DOHH2 (cell line): Measurements from ENCODE around the gene SERPINB13.

Experiments
- H3F3A ChIP-seq: fragments of 200-600 bp; sonication (generic), shearing (Covaris generic); 2 replicates; pipeline ENCODE4 v1.6.0; 2016; ENCODE audit warnings: antibody characterized with exemption, mild to moderate bottlenecking; ENCODE audit not compliant: control insufficient read depth, insufficient read depth
- H3K27ac ChIP-seq: fragments of 200-600 bp; sonication (generic); 2 replicates; pipeline ENCODE4 v1.5.1; 2014; ENCODE audit warnings: low read depth, mild to moderate bottlenecking, low read length, moderate library complexity
- H3K27me3 ChIP-seq: fragments of 200-600 bp; sonication (generic); 2 replicates; pipeline ENCODE4 v1.6.1; 2014; ENCODE audit warnings: mild to moderate bottlenecking, low read length, mixed read lengths; ENCODE audit not compliant: control insufficient read depth
- H3K36me3 ChIP-seq: fragments of 200-600 bp; sonication (generic); 2 replicates; pipeline ENCODE4 v1.6.1; 2014; ENCODE audit warnings: mild to moderate bottlenecking, low read length, moderate library complexity, mixed read lengths; ENCODE audit not compliant: control insufficient read depth
- H3K4me1 ChIP-seq: fragments of 200-600 bp; sonication (generic); 2 replicates; pipeline ENCODE4 v1.6.1; 2014; ENCODE audit warnings: mild to moderate bottlenecking, low read length, mixed read lengths; ENCODE audit not compliant: control insufficient read depth
- H3K4me2 ChIP-seq: fragments of 200-600 bp; sonication (generic); 2 replicates; pipeline ENCODE4 v1.6.0; 2014; ENCODE audit warnings: mild to moderate bottlenecking, low read length, moderate library complexity
- H3K4me3 ChIP-seq: fragments of 200-600 bp; sonication (generic); 2 replicates; pipeline ENCODE4 v1.5.1; 2014; ENCODE audit warnings: mild to moderate bottlenecking, low read length, mixed read lengths
- H3K79me2 ChIP-seq: fragments of 200-600 bp; sonication (generic); 2 replicates; pipeline ENCODE4 v1.6.1; 2014; ENCODE audit warnings: mild to moderate bottlenecking, low read length, mixed read lengths; ENCODE audit not compliant: control insufficient read depth
- H3K9me2 ChIP-seq: fragments of 200-600 bp; sonication (generic); replicated peaks from 2 replicates; pipeline ENCODE4 v1.6.1; 2014; ENCODE audit warnings: mild to moderate bottlenecking, low read length, mixed read lengths; ENCODE audit not compliant: control insufficient read depth
- H3K9me3 ChIP-seq: fragments of 200-600 bp; sonication (generic); 2 replicates; pipeline ENCODE4 v1.6.1; 2014; ENCODE audit warnings: antibody characterized with exemption, low read length, mixed read lengths; ENCODE audit not compliant: control insufficient read depth, insufficient read depth
- H4K20me1 ChIP-seq: fragments of 200-600 bp; sonication (generic); 2 replicates; pipeline ENCODE4 v1.6.0; 2014; ENCODE audit warnings: low read depth, mild to moderate bottlenecking, antibody characterized with exemption, low read length, moderate library complexity; ENCODE audit not compliant: control insufficient read depth, insufficient read depth
- CTCF ChIP-seq: fragments of 200-600 bp; sonication (generic); IDR thresholded peaks from one replicate; pipeline ENCODE4 v1.5.1; 2014; ENCODE audit warnings: antibody characterized with exemption, mild to moderate bottlenecking, low read depth, low read length; ENCODE audit not compliant: poor library complexity, severe bottlenecking
- EZH2phosphoT487 ChIP-seq: fragments of 200-600 bp; sonication (generic); IDR thresholded peaks from 2 replicates; pipeline ENCODE4 v1.6.1; 2017; ENCODE audit warnings: borderline replicate concordance, mild to moderate bottlenecking, antibody characterized with exemption, low read length, moderate library complexity, mixed read lengths

The SERPINB13 gene

GRCh38 chr18:63578357-63578958, 8.7 kb upstream of the SERPINB13 start:
- H3K79me2 ChIP-seq: no peaks in the 10 kb centered on the region
- no peaks in the 10 kb centered on the region for H3K4me1 ChIP-seq
- peaks cover 7% of the 10 kb centered on the region for H3K27me3 ChIP-seq
- H3K4me2 ChIP-seq: no peak overlapping the region
- no peaks in the 10 kb centered on the region for H4K20me1 ChIP-seq
- no peaks in the 10 kb centered on the region for H3F3A ChIP-seq
- no peak overlapping the region for H3K4me3 ChIP-seq
- no peaks in the 10 kb centered on the region for H3K9me2 ChIP-seq
- H3K36me3 ChIP-seq: no peaks in the 10 kb centered on the region
- H3K9me3 ChIP-seq: no peaks in the 10 kb centered on the region
- TF ChIP-seq EZH2phosphoT487: no peak
- TF ChIP-seq CTCF: peak; percentile 78
- H3K27ac ChIP-seq: no peak overlapping the region

GRCh38 chr18:63579616-63580015, 7.5 kb upstream of the SERPINB13 start:
- Histone ChIP-seq H3K36me3 (no peaks in the 10 kb centered on the region), H3F3A (no peaks in the 10 kb centered on the region), H3K4me1 (no peaks in the 10 kb centered on the region), H3K27me3 (peaks cover 7% of the 10 kb centered on the region), H3K4me2 (no peak overlapping the region), H3K27ac (no peak overlapping the region), H3K9me3 (no peaks in the 10 kb centered on the region), H3K4me3 (no peak overlapping the region), H3K79me2 (no peaks in the 10 kb centered on the region), H3K9me2 (no peaks in the 10 kb centered on the region), H4K20me1 (no peaks in the 10 kb centered on the region)
- TF ChIP-seq EZH2phosphoT487 (no peak), CTCF (no peak)

- Histone ChIP-seq H3K4me3 (no peak overlapping the region), H3F3A (no peaks in the 10 kb centered on the region), H3K27ac (no peak overlapping the region), H4K20me1 (no peaks in the 10 kb centered on the region), H3K4me1 (no peaks in the 10 kb centered on the region), H3K36me3 (no peaks in the 10 kb centered on the region), H3K4me2 (no peak overlapping the region), H3K9me2 (no peaks in the 10 kb centered on the region), H3K79me2 (no peaks in the 10 kb centered on the region), H3K27me3 (no peaks in the 10 kb centered on the region), H3K9me3 (no peaks in the 10 kb centered on the region)
- TF ChIP-seq EZH2phosphoT487 (no peak), CTCF (no peak)
Observed at GRCh38 chr18:63585988-63586387, 1.2 kb upstream of the SERPINB13 start.
